ENCODE measurements around the gene CIDEB. TPM values are rescaled to one million over a fixed set of nuclear protein-coding genes. Genes with fewer than 3 reads are reported as not detected.

The CIDEB gene
- total RNA-seq, 1 experiment from 2014 or later = not detected

GRCh38 chr14:24353559-24354481 lies 46.0 kb upstream of the CIDEB start:
- Histone ChIP-seq H3K4me3 (ENCODE audit: low read depth, low read length, poor library complexity, severe bottlenecking) (no peak overlapping the region), H3K9me3 (ENCODE audit: low read depth, low read length, poor library complexity, severe bottlenecking) (no peaks in the 10 kb centered on the region), H3K4me1 (ENCODE audit: insufficient read depth, low read length, poor library complexity, severe bottlenecking) (peaks cover 7% of the 10 kb centered on the region), H3K36me3 (ENCODE audit: insufficient read depth, low read length, poor library complexity, severe bottlenecking) (no peaks in the 10 kb centered on the region), H3K27ac (ENCODE audit: low read depth, low read length, poor library complexity, severe bottlenecking) (no peak overlapping the region), H3K27me3 (replicated peaks; ENCODE audit: insufficient read depth, low read depth, low read length, poor library complexity) (no peaks in the 10 kb centered on the region)
- no TSS peak for BruUV-seq (replicated peaks)
- CTCF ChIA-PET = no interaction called here
- intact Hi-C loops (cut with micrococcal nuclease; ENCODE audit: unreplicated experiment) = no loop called here
- DNase-seq (ENCODE audit: low spot score) = no peak
- TF ChIP-seq CTCF (conservative IDR thresholded peaks at IDR 0.05; ENCODE audit: low read depth, low read length) = no peak
- TF ChIP-seq EZH2 (IDR thresholded peaks at IDR 0.05; ENCODE audit: borderline replicate concordance, low read depth, low read length, poor library complexity, severe bottlenecking) = no peak
- POLR2A ChIA-PET (ENCODE audit: low non-redundant PET) = no interaction called here

GRCh38 chr14:24351517-24351916 lies 43.7 kb upstream of the CIDEB start:
- Histone ChIP-seq H3K4me1 (ENCODE audit: insufficient read depth, low read length, poor library complexity, severe bottlenecking) (peaks cover 7% of the 10 kb centered on the region), H3K27me3 (replicated peaks; ENCODE audit: insufficient read depth, low read depth, low read length, poor library complexity) (no peaks in the 10 kb centered on the region), H3K4me3 (ENCODE audit: low read depth, low read length, poor library complexity, severe bottlenecking) (no peak overlapping the region), H3K36me3 (ENCODE audit: insufficient read depth, low read length, poor library complexity, severe bottlenecking) (no peaks in the 10 kb centered on the region), H3K9me3 (ENCODE audit: low read depth, low read length, poor library complexity, severe bottlenecking) (no peaks in the 10 kb centered on the region), H3K27ac (ENCODE audit: low read depth, low read length, poor library complexity, severe bottlenecking) (no peak overlapping the region)
- intact Hi-C loops (cut with micrococcal nuclease; ENCODE audit: unreplicated experiment) = no loop called here
- peak; percentile 39 for TF ChIP-seq CTCF (conservative IDR thresholded peaks at IDR 0.05; ENCODE audit: low read depth, low read length)
- TF ChIP-seq EZH2 (IDR thresholded peaks at IDR 0.05; ENCODE audit: borderline replicate concordance, low read depth, low read length, poor library complexity, severe bottlenecking) = no peak
- peak; percentile 62 for DNase-seq (ENCODE audit: low spot score)
- BruUV-seq (replicated peaks) = no TSS peak
- ChIA-PET POLR2A (ENCODE audit: low non-redundant PET) (no interaction called here), CTCF (interaction anchor here (1.0 kb wide), 1 partner anchor 80 kb away, joined by 3 read pairs; no protein-coding TSS in a partner anchor)

GRCh38 chr14:24349742-24350141 lies 42.0 kb upstream of the CIDEB start:
- TF ChIP-seq EZH2 (IDR thresholded peaks at IDR 0.05; ENCODE audit: borderline replicate concordance, low read depth, low read length, poor library complexity, severe bottlenecking) (no peak), CTCF (conservative IDR thresholded peaks at IDR 0.05; ENCODE audit: low read depth, low read length) (no peak)
- no peaks in the 10 kb centered on the region for H3K27me3 ChIP-seq (replicated peaks; ENCODE audit: insufficient read depth, low read depth, low read length, poor library complexity)
- POLR2A ChIA-PET (ENCODE audit: low non-redundant PET) = no interaction called here
- CTCF ChIA-PET = no interaction called here
- no peak overlapping the region for H3K27ac ChIP-seq (ENCODE audit: low read depth, low read length, poor library complexity, severe bottlenecking)
- no peak for DNase-seq (ENCODE audit: low spot score)
- H3K4me3 ChIP-seq (ENCODE audit: low read depth, low read length, poor library complexity, severe bottlenecking) = no peak overlapping the region
- no peaks in the 10 kb centered on the region for H3K36me3 ChIP-seq (ENCODE audit: insufficient read depth, low read length, poor library complexity, severe bottlenecking)
- H3K9me3 ChIP-seq (ENCODE audit: low read depth, low read length, poor library complexity, severe bottlenecking) = no peaks in the 10 kb centered on the region
- no TSS peak for BruUV-seq (replicated peaks)
- intact Hi-C loops (cut with micrococcal nuclease; ENCODE audit: unreplicated experiment) = no loop called here
- peaks cover 7% of the 10 kb centered on the region for H3K4me1 ChIP-seq (ENCODE audit: insufficient read depth, low read length, poor library complexity, severe bottlenecking)

Data from A673 (cell line).